Lower leg skin (tissue), 4 donors: ENCODE results near the gene HSF4. TPM values are rescaled to one million over a fixed set of nuclear protein-coding genes. Genes with fewer than 3 reads are reported as not detected.

Source experiments
- DNase-seq, 2 donors: peaks; one replicate each; pipeline ENCODE4 v3.0.0-alpha.2; 2019; ENCODE audit warnings: low spot score in 2 of 2
- H3K4me3 ChIP-seq: fragments of 200-600 bp; sonication (generic); 2 replicates; pipeline ENCODE4 v1.5.1; 2017; ENCODE audit warnings: mild to moderate bottlenecking, low read depth; ENCODE audit not compliant: poor library complexity, severe bottlenecking
- POLR2A ChIP-seq, 2 donors: fragments of 450-650 bp; IDR thresholded peaks; one replicate each; pipeline ENCODE4 v1.6.1; 2016 to 2017; ENCODE audit warnings: antibody characterized with exemption in 2 of 2, mild to moderate bottlenecking in 1 of 2, moderate library complexity in 1 of 2
- WGBS, 2 donors: methylation state at CpG; one replicate each; pipeline ENCODE4 v1.1.5; 2018; 5-methylcytosine and 5-hydroxymethylcytosine counted together
- intact Hi-C: fragments of 100-400 bp; cut with DNase I; formaldehyde crosslinking; loops from one replicate; pipeline ENCODE4 v1.15.0; 2023; ENCODE audit warnings: low total_unique reads
- total RNA-seq, 4 donors: library from RNA; depleted of rRNA; stranded (reverse); fragments of >200 nt; gene quantifications; one replicate each; pipeline ENCODE4 v1.1.0, GENCODE V29; 2016
- TF ChIP-seq, protein P1 (sequence below), 3 donors: fragments of 450-650 bp; IDR thresholded peaks; one replicate each; pipeline ENCODE4 v1.5.1; 2016; ENCODE audit warnings: antibody characterized with exemption in 3 of 3, mild to moderate bottlenecking in 3 of 3, moderate library complexity in 2 of 3

Gene HSF4
- total RNA-seq, 4 donors from 2014 or later: 48.3 to 131 (median 64.7) TPM

DNA sequence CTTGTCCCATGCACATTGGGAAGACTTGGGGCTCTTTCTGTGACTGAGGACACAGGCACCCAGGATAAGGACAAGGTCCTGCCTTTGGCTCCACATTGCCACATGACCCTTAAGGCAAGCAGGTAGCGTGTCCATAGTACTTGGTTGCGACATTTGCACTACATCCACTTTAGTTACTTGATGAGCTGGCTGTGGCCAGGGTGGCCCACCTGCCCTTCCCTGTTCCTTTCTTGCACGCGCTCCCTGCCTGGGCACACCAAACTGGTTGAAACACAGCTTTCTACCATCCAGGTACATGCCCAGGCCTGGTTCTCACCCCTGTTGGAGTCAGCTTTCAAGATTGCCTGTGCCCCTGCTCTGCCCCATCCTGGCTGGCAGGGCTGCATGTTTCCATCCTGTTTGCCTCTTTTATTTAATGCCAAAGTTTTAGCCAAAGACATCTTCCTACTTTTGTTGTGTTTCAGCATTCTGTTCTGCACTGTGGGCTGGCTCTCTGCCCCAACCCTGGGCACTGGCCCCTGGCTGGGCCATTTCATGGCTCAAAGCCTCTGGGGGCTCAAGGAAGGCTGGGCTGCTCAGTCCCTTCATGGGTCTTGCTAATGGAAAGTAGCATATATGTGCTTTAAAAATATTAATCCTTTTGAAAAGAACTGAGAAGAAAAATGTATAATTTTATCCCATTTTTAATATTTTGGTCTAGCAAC lies 17.0 kb upstream of the HSF4 start:
- no peak overlapping the region for H3K4me3 ChIP-seq
- TF ChIP-seq, protein P1, sequence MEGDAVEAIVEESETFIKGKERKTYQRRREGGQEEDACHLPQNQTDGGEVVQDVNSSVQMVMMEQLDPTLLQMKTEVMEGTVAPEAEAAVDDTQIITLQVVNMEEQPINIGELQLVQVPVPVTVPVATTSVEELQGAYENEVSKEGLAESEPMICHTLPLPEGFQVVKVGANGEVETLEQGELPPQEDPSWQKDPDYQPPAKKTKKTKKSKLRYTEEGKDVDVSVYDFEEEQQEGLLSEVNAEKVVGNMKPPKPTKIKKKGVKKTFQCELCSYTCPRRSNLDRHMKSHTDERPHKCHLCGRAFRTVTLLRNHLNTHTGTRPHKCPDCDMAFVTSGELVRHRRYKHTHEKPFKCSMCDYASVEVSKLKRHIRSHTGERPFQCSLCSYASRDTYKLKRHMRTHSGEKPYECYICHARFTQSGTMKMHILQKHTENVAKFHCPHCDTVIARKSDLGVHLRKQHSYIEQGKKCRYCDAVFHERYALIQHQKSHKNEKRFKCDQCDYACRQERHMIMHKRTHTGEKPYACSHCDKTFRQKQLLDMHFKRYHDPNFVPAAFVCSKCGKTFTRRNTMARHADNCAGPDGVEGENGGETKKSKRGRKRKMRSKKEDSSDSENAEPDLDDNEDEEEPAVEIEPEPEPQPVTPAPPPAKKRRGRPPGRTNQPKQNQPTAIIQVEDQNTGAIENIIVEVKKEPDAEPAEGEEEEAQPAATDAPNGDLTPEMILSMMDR (IDR thresholded peaks at IDR 0.05): no peak
- TF ChIP-seq POLR2A (IDR thresholded peaks at IDR 0.05): no peak
- 72 to 75% methylated on average over 4 of the region's 4 CpGs for WGBS, 2 donors
- intact Hi-C loops: no loop called here
- DNase-seq: no peak

- no peak for DNase-seq
- H3K4me3 ChIP-seq: no peak overlapping the region
- intact Hi-C loops: no loop called here
- WGBS, 2 donors: 87 to 96% methylated on average over 2 of the region's 2 CpGs
- TF ChIP-seq, protein P1 (IDR thresholded peaks at IDR 0.05): no peak
- TF ChIP-seq POLR2A (IDR thresholded peaks at IDR 0.05): no peak
Measured at GRCh38 chr16:67148221-67148620, 16.3 kb upstream of the HSF4 start.

DNA sequence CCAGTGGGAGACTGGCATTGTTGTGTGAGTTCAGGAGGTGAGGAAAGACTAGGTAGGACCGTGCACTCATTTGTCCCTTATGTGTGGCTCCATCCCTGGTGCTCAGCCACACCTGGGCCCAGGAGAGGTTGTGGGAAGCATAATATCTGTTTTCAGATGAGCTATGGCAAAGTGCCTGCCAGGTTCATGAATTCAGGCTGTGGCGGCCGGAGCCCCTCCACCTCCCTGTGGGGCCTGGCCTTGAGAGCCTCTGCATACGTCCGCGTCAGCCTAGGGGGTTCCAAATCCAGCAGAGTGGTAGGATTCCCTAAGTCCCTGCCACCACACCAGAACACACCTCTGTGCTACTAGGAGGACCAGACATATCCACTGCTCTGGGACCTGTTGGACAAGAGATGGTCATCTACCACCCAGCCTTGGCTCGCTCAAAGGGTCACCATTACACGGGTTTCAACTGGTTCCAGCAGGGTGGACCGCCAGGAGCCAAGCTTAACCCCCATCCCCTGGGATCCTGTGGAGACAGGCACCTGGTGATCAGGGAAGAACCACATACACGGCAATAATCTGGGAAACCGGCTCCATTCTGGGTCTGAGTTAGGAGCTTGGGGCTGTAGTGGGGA lies 15.8 kb upstream of the HSF4 start:
- no peak overlapping the region for H3K4me3 ChIP-seq
- WGBS, 2 donors: 79 to 85% methylated on average over 9 to 10 of the region's 11 CpGs
- no peak for DNase-seq
- TF ChIP-seq, protein P1 (IDR thresholded peaks at IDR 0.05): no peak
- no peak for TF ChIP-seq POLR2A (IDR thresholded peaks at IDR 0.05)
- intact Hi-C loops: no loop called here

- intact Hi-C loops: no loop called here
- no peak overlapping the region for H3K4me3 ChIP-seq
- no peak for TF ChIP-seq POLR2A (IDR thresholded peaks at IDR 0.05)
- peak in 1 of 2 donors; percentile 86 for DNase-seq
- 82% methylated on average over 71 to 74 of the region's 77 CpGs for WGBS, 2 donors
Measured at GRCh38 chr16:67149276-67150046, 15.1 kb upstream of the HSF4 start.

GRCh38 chr16:67150047-67150832 lies 14.3 kb upstream of the HSF4 start:
- 4 to 11% methylated on average over 13 to 32 of the region's 94 CpGs for WGBS, 2 donors
- intact Hi-C loops: no loop called here

More at GRCh38 chr16:67150047-67150832, 14.3 kb upstream of the HSF4 start:
- H3K4me3 ChIP-seq: peak overlapping the region; percentile 55
- peak in 1 of 2 donors; percentile 89 for DNase-seq
- TF ChIP-seq, protein P1 (IDR thresholded peaks at IDR 0.05): no peak
- TF ChIP-seq POLR2A (IDR thresholded peaks at IDR 0.05): no peak
